ENCODE data around the gene LDB2. TPM values are rescaled to one million over a fixed set of nuclear protein-coding genes. Genes with fewer than 3 reads are reported as not detected.

The LDB2 gene
- total and polyA plus RNA-seq, 2 experiments from 2014 or later = 48.6 to 80.1 TPM

- H3K9me2 ChIP-seq (ENCODE audit: insufficient read depth) = no peaks in the 10 kb centered on the region
- no peak overlapping the region; the same call in 1 of the 2 replicates for H3K27ac ChIP-seq (ENCODE audit: low read depth)
- TF ChIP-seq REST (IDR thresholded peaks at IDR 0.05; ENCODE audit: unreplicated experiment) (no peak), EZH2phosphoT487 (IDR thresholded peaks at IDR 0.05; ENCODE audit: unreplicated experiment) (no peak), ETS1 (IDR thresholded peaks at IDR 0.05) (no peak), EZH2 (IDR thresholded peaks at IDR 0.05; ENCODE audit: low read depth, unreplicated experiment) (no peak), POLR2AphosphoS5 (IDR thresholded peaks at IDR 0.05; ENCODE audit: low read depth) (no peak), CREB1 (CRISPR knock-in tag; IDR thresholded peaks at IDR 0.05; ENCODE audit: low read depth) (no peak), NANOG (IDR thresholded peaks at IDR 0.05; ENCODE audit: borderline replicate concordance) (no peak), STAT1 (IDR thresholded peaks at IDR 0.05; ENCODE audit: unreplicated experiment) (no peak), JUNB (IDR thresholded peaks at IDR 0.05; ENCODE audit: unreplicated experiment) (no peak), ZNF114 (CRISPR knock-in tag; IDR thresholded peaks at IDR 0.05) (no peak), CTCF (conservative IDR thresholded peaks at IDR 0.05; ENCODE audit: low read depth in 2 of 2) (no peak), ZNF331 (CRISPR knock-in tag; IDR thresholded peaks at IDR 0.05; ENCODE audit: low read depth) (no peak)
- TF ChIP-seq, protein P1, sequence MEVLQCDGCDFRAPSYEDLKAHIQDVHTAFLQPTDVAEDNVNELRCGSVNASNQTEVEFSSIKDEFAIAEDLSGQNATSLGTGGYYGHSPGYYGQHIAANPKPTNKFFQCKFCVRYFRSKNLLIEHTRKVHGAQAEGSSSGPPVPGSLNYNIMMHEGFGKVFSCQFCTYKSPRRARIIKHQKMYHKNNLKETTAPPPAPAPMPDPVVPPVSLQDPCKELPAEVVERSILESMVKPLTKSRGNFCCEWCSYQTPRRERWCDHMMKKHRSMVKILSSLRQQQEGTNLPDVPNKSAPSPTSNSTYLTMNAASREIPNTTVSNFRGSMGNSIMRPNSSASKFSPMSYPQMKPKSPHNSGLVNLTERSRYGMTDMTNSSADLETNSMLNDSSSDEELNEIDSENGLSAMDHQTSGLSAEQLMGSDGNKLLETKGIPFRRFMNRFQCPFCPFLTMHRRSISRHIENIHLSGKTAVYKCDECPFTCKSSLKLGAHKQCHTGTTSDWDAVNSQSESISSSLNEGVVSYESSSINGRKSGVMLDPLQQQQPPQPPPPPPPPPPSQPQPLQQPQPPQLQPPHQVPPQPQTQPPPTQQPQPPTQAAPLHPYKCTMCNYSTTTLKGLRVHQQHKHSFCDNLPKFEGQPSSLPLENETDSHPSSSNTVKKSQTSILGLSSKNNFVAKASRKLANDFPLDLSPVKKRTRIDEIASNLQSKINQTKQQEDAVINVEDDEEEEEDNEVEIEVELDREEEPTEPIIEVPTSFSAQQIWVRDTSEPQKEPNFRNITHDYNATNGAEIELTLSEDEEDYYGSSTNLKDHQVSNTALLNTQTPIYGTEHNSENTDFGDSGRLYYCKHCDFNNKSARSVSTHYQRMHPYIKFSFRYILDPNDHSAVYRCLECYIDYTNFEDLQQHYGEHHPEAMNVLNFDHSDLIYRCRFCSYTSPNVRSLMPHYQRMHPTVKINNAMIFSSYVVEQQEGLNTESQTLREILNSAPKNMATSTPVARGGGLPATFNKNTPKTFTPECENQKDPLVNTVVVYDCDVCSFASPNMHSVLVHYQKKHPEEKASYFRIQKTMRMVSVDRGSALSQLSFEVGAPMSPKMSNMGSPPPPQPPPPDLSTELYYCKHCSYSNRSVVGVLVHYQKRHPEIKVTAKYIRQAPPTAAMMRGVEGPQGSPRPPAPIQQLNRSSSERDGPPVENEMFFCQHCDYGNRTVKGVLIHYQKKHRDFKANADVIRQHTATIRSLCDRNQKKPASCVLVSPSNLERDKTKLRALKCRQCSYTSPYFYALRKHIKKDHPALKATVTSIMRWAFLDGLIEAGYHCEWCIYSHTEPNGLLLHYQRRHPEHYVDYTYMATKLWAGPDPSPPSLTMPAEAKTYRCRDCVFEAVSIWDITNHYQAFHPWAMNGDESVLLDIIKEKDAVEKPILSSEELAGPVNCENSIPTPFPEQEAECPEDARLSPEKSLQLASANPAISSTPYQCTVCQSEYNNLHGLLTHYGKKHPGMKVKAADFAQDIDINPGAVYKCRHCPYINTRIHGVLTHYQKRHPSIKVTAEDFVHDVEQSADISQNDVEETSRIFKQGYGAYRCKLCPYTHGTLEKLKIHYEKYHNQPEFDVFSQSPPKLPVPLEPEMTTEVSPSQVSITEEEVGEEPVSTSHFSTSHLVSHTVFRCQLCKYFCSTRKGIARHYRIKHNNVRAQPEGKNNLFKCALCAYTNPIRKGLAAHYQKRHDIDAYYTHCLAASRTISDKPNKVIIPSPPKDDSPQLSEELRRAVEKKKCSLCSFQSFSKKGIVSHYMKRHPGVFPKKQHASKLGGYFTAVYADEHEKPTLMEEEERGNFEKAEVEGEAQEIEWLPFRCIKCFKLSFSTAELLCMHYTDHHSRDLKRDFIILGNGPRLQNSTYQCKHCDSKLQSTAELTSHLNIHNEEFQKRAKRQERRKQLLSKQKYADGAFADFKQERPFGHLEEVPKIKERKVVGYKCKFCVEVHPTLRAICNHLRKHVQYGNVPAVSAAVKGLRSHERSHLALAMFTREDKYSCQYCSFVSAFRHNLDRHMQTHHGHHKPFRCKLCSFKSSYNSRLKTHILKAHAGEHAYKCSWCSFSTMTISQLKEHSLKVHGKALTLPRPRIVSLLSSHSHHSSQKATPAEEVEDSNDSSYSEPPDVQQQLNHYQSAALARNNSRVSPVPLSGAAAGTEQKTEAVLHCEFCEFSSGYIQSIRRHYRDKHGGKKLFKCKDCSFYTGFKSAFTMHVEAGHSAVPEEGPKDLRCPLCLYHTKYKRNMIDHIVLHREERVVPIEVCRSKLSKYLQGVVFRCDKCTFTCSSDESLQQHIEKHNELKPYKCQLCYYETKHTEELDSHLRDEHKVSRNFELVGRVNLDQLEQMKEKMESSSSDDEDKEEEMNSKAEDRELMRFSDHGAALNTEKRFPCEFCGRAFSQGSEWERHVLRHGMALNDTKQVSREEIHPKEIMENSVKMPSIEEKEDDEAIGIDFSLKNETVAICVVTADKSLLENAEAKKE (CRISPR knock-in tag; IDR thresholded peaks at IDR 0.05) = no peak
- no peaks in the 10 kb centered on the region for H4K20me1 ChIP-seq (replicated peaks; ENCODE audit: insufficient read depth)
- Mint-ChIP-seq H3K27me3 (ENCODE audit: insufficient read depth, low read depth, poor library complexity) (no peaks in the 10 kb centered on the region), H3K27ac (no peak overlapping the region), H3K4me1 (peaks cover 28% of the 10 kb centered on the region), H3K36me3 (ENCODE audit: low read depth) (peaks cover 7% of the 10 kb centered on the region; the same call in 2 of the 3 replicates), H3K9me3 (no peaks in the 10 kb centered on the region), H3K4me3 (no peak overlapping the region)
- H3K36me3 ChIP-seq (ENCODE audit: insufficient read depth) = no peaks in the 10 kb centered on the region
- ATAC-seq (no peak), DNase-seq (ENCODE audit: low spot score) (no peak)
- H3K27me3 ChIP-seq (ENCODE audit: insufficient read depth) = no peaks in the 10 kb centered on the region
- peaks cover 45% of the 10 kb centered on the region for H3K79me2 ChIP-seq (replicated peaks; ENCODE audit: insufficient read depth)
- H3K4me1 ChIP-seq (ENCODE audit: insufficient read depth) = peaks cover 20% of the 10 kb centered on the region
- no peak overlapping the region for H3K4me3 ChIP-seq
- H2AFZ ChIP-seq = no peak overlapping the region
- no peak overlapping the region for H3K4me2 ChIP-seq
- H3F3A ChIP-seq (replicated peaks; ENCODE audit: low read depth) = no peaks in the 10 kb centered on the region
Observed at GRCh38 chr4:16835597-16836247, 62.7 kb downstream of the LDB2 start.
